ENCODE data around the gene TSPAN3. TPM values are rescaled to one million over a fixed set of nuclear protein-coding genes. Genes with fewer than 3 reads are reported as not detected.

TSPAN3 gene
- total and polyA plus RNA-seq, 2 donors (not counting 3 experiments of a cell fraction or from before 2014, with no cell fraction given): 215 to 606 TPM

GRCh38 chr15:77039217-77039533 is 31.7 kb downstream of the TSPAN3 start:
- intact Hi-C loops (cut with micrococcal nuclease): no loop called here
- H3K79me2 ChIP-seq (ENCODE audit: control insufficient read depth, insufficient read depth, low read length): no peaks in the 10 kb centered on the region
- no peak overlapping the region for H2AFZ ChIP-seq (ENCODE audit: low read depth, low read length)
- no peak for DNase-seq (ENCODE audit: low read depth, low spot score)
- no TSS peak for BruUV-seq (replicated peaks)
- ChIA-PET POLR2A (no interaction called here), CTCF (no interaction called here)
- H3K27ac ChIP-seq (ENCODE audit: insufficient read depth, low read depth, low read length): no peak overlapping the region
- dilution Hi-C loops (cut with MboI; ENCODE audit: extremely low pct_ligation_motif_present, low sequenced_read_pairs): no loop called here
- H3K9ac ChIP-seq (replicated peaks; ENCODE audit: extremely low read depth, insufficient read depth, low read length): no peak overlapping the region
- H3K36me3 ChIP-seq (ENCODE audit: control insufficient read depth in 2 of 2, extremely low read depth in 1 of 2, insufficient read depth in 2 of 2, low read length in 2 of 2): peaks cover 0 to 13% of the 10 kb centered on the region in 2 experiments
- H3K9me1 ChIP-seq (replicated peaks; ENCODE audit: control insufficient read depth, extremely low read depth, insufficient read depth, low read length): no peaks in the 10 kb centered on the region
- H3K9me3 ChIP-seq (replicated peaks; ENCODE audit: control insufficient read depth, insufficient read depth, low read length): no peaks in the 10 kb centered on the region
- H3K4me2 ChIP-seq (ENCODE audit: insufficient read depth, low read length): no peak overlapping the region
- no peaks in the 10 kb centered on the region for H3K27me3 ChIP-seq (ENCODE audit: control insufficient read depth in 2 of 2, insufficient read depth in 2 of 2, low read length in 2 of 2)
- no peaks in the 10 kb centered on the region for H4K20me1 ChIP-seq (replicated peaks; ENCODE audit: control insufficient read depth, extremely low read depth, insufficient read depth, low read length)
- H3K4me3 ChIP-seq (replicated peaks in 1 of 3; ENCODE audit: insufficient read depth in 1 of 3, low read depth in 1 of 3, low read length in 3 of 3): no peak overlapping the region
- no peak for TF ChIP-seq MYC (IDR thresholded peaks at IDR 0.05; ENCODE audit: low read depth, low read length)
- FAIRE-seq: no peak
- no peaks in the 10 kb centered on the region for H3K4me1 ChIP-seq (ENCODE audit: control insufficient read depth, extremely low read depth, insufficient read depth, low read length)

GRCh38 chr15:77038312-77039216 is 32.3 kb downstream of the TSPAN3 start:
- no peaks in the 10 kb centered on the region for H4K20me1 ChIP-seq (replicated peaks; ENCODE audit: control insufficient read depth, extremely low read depth, insufficient read depth, low read length)
- no peaks in the 10 kb centered on the region for H3K27me3 ChIP-seq (ENCODE audit: control insufficient read depth in 2 of 2, insufficient read depth in 2 of 2, low read length in 2 of 2)
- ChIA-PET POLR2A (no interaction called here), CTCF (interaction anchor here (1.7 kb wide), 1 partner anchor 12 kb away, joined by 4 read pairs; no protein-coding TSS in a partner anchor)
- no peaks in the 10 kb centered on the region for H3K79me2 ChIP-seq (ENCODE audit: control insufficient read depth, insufficient read depth, low read length)
- H3K9ac ChIP-seq (replicated peaks; ENCODE audit: extremely low read depth, insufficient read depth, low read length): no peak overlapping the region
- TF ChIP-seq MYC (IDR thresholded peaks at IDR 0.05; ENCODE audit: low read depth, low read length): no peak
- TF ChIP-seq POLR2AphosphoS5 (IDR thresholded peaks at IDR 0.05; ENCODE audit: insufficient read depth, low read depth, low read length): no peak
- TF ChIP-seq FOS (IDR thresholded peaks at IDR 0.05; ENCODE audit: borderline replicate concordance, insufficient read depth, low read length): no peak
- TF ChIP-seq MAX (IDR thresholded peaks at IDR 0.05; ENCODE audit: insufficient read depth, insufficient read length): no peak
- TF ChIP-seq EZH2 (IDR thresholded peaks at IDR 0.05; ENCODE audit: borderline replicate concordance, low read depth, low read length, severe bottlenecking): no peak
- TF ChIP-seq GATA2 (IDR thresholded peaks at IDR 0.05; ENCODE audit: insufficient read depth, insufficient read length, low read depth, low read length): no peak
- no peak for TF ChIP-seq CTCF (IDR thresholded peaks at IDR 0.05; ENCODE audit: extremely low read depth in 1 of 2, insufficient read depth in 1 of 2, low read depth in 1 of 2, low read length in 2 of 2)
- no peak for TF ChIP-seq JUN (IDR thresholded peaks at IDR 0.05; ENCODE audit: borderline replicate concordance, insufficient read depth, insufficient read length, low read depth)
- TF ChIP-seq POLR2A (IDR thresholded peaks at IDR 0.05; ENCODE audit: low read depth, low read length): no peak
- dilution Hi-C loops (cut with MboI; ENCODE audit: extremely low pct_ligation_motif_present, low sequenced_read_pairs): no loop called here
- H3K9me3 ChIP-seq (replicated peaks; ENCODE audit: control insufficient read depth, insufficient read depth, low read length): no peaks in the 10 kb centered on the region
- FAIRE-seq (no peak), DNase-seq (ENCODE audit: low read depth, low spot score) (no peak)
- H3K36me3 ChIP-seq (ENCODE audit: control insufficient read depth in 2 of 2, extremely low read depth in 1 of 2, insufficient read depth in 2 of 2, low read length in 2 of 2): peaks cover 0 to 12% of the 10 kb centered on the region in 2 experiments
- no peaks in the 10 kb centered on the region for H3K9me1 ChIP-seq (replicated peaks; ENCODE audit: control insufficient read depth, extremely low read depth, insufficient read depth, low read length)
- H3K4me3 ChIP-seq (replicated peaks in 1 of 3; ENCODE audit: insufficient read depth in 1 of 3, low read depth in 1 of 3, low read length in 3 of 3): no peak overlapping the region
- BruUV-seq (replicated peaks): no TSS peak
- H2AFZ ChIP-seq (ENCODE audit: low read depth, low read length): no peak overlapping the region
- no peak overlapping the region for H3K4me2 ChIP-seq (ENCODE audit: insufficient read depth, low read length)
- H3K4me1 ChIP-seq (ENCODE audit: control insufficient read depth, extremely low read depth, insufficient read depth, low read length): no peaks in the 10 kb centered on the region
- intact Hi-C loops (cut with micrococcal nuclease): no loop called here
- no peak overlapping the region for H3K27ac ChIP-seq (ENCODE audit: insufficient read depth, low read depth, low read length)

All from endothelial cell of umbilical vein (primary cell).